Colonic mucosa (tissue), 4 donors: Measurements from ENCODE around the gene CDK10. TPM values are rescaled to one million over a fixed set of nuclear protein-coding genes. Genes with fewer than 3 reads are reported as not detected.

Experiments used
- DNase-seq: peaks from one replicate; pipeline ENCODE4 v3.0.0-alpha.2; 2020
- H3K27ac ChIP-seq: fragments of 200-600 bp; one replicate; pipeline ENCODE4 v1.8.0; 2021
- H3K27me3 ChIP-seq: fragments of 200-600 bp; one replicate; pipeline ENCODE4 v1.8.0; 2021
- H3K36me3 ChIP-seq: fragments of 200-600 bp; one replicate; pipeline ENCODE4 v1.8.0; 2021
- H3K4me1 ChIP-seq: fragments of 200-600 bp; one replicate; pipeline ENCODE4 v1.8.0; 2021; ENCODE audit warnings: mild to moderate bottlenecking
- H3K4me3 ChIP-seq: fragments of 200-600 bp; one replicate; pipeline ENCODE4 v1.8.0; 2021
- H3K9ac ChIP-seq, 2 donors: one replicate each; pipeline ENCODE4 v1.7.0; 2013; ENCODE audit warnings: control low read depth in 2 of 2, low read depth in 2 of 2, low read length in 2 of 2
- H3K9me3 ChIP-seq: fragments of 200-600 bp; one replicate; pipeline ENCODE4 v1.8.0; 2021
- CTCF ChIP-seq: fragments of 200-600 bp; IDR thresholded peaks from one replicate; pipeline ENCODE4 v1.8.0; 2022; ENCODE audit warnings: antibody characterized with exemption, mild to moderate bottlenecking
- intact Hi-C: fragments of 100-400 bp; cut with DNase I; formaldehyde crosslinking; loops from one replicate; pipeline ENCODE4 v1.14.1; 2022
- total RNA-seq, 2 donors: library from RNA; stranded (reverse); fragmentation: NEBNext Ultra II Directional in 1 of 2; extraction: Animal tissue kit (Norgen Biotek cat#: 25700) in 1 of 2; gene quantifications; one replicate each; pipeline ENCODE4 v1.2.1, GENCODE V29; 2021
- donor health status: healthy.
- donor health status: DM: no; HTN: no; CAD: no.
- donor health status: DM: no; HTN: no; CAD: no.

CDK10 gene
- total RNA-seq, 2 donors from 2014 or later = 72.2 to 136 TPM

GRCh38 chr16:89729863-89730593 lies 43.5 kb downstream of the CDK10 start:
- DNase-seq = no peak
- H3K27me3 ChIP-seq = no peaks in the 10 kb centered on the region
- H3K36me3 ChIP-seq = peaks cover 39% of the 10 kb centered on the region
- H3K27ac ChIP-seq = no peak overlapping the region
- H3K4me3 ChIP-seq = no peak overlapping the region
- H3K9ac ChIP-seq = no peak overlapping the region
- no peaks in the 10 kb centered on the region for H3K9me3 ChIP-seq
- TF ChIP-seq CTCF = no peak
- no peaks in the 10 kb centered on the region for H3K4me1 ChIP-seq
- intact Hi-C loops = no loop called here

- H3K4me3 ChIP-seq = no peak overlapping the region
- no peak overlapping the region for H3K9ac ChIP-seq
- H3K36me3 ChIP-seq = peaks cover 39% of the 10 kb centered on the region
- H3K27ac ChIP-seq = no peak overlapping the region
- DNase-seq = no peak
- no peaks in the 10 kb centered on the region for H3K27me3 ChIP-seq
- intact Hi-C loops = no loop called here
- H3K9me3 ChIP-seq = no peaks in the 10 kb centered on the region
- no peaks in the 10 kb centered on the region for H3K4me1 ChIP-seq
- no peak for TF ChIP-seq CTCF
Observed at GRCh38 chr16:89730610-89731234, 44.2 kb downstream of the CDK10 start.

- no peaks in the 10 kb centered on the region for H3K27me3 ChIP-seq
- H3K27ac ChIP-seq = no peak overlapping the region
- peaks cover 39% of the 10 kb centered on the region for H3K36me3 ChIP-seq
- intact Hi-C loops = no loop called here
- no peaks in the 10 kb centered on the region for H3K9me3 ChIP-seq
- DNase-seq = no peak
- no peak overlapping the region for H3K9ac ChIP-seq
- no peak for TF ChIP-seq CTCF
- no peaks in the 10 kb centered on the region for H3K4me1 ChIP-seq
- H3K4me3 ChIP-seq = no peak overlapping the region
Observed at GRCh38 chr16:89732142-89732917, 45.8 kb downstream of the CDK10 start.

GRCh38 chr16:89732918-89733242 lies 46.4 kb downstream of the CDK10 start:
- Histone ChIP-seq H3K27me3 (no peaks in the 10 kb centered on the region), H3K9me3 (no peaks in the 10 kb centered on the region), H3K4me1 (no peaks in the 10 kb centered on the region), H3K9ac (no peak overlapping the region), H3K27ac (no peak overlapping the region), H3K4me3 (no peak overlapping the region), H3K36me3 (peaks cover 45% of the 10 kb centered on the region)
- intact Hi-C loops = no loop called here
- DNase-seq = no peak
- TF ChIP-seq CTCF = no peak

GRCh38 chr16:89733322-89733721 lies 46.8 kb downstream of the CDK10 start:
- Histone ChIP-seq H3K36me3 (peaks cover 48% of the 10 kb centered on the region), H3K9ac (no peak overlapping the region), H3K9me3 (no peaks in the 10 kb centered on the region), H3K4me3 (no peak overlapping the region), H3K4me1 (no peaks in the 10 kb centered on the region), H3K27ac (no peak overlapping the region), H3K27me3 (no peaks in the 10 kb centered on the region)
- intact Hi-C loops = no loop called here
- TF ChIP-seq CTCF = no peak
- no peak for DNase-seq
